ENCODE results near the gene CRISPLD2.

Gene CRISPLD2

GRCh38 chr16:84941921-84942320 lies 122.1 kb downstream of the CRISPLD2 start:
- Histone ChIP-seq H3K27me3 (replicated peaks; ENCODE audit: insufficient read depth, low read length) (peaks cover 44% of the 10 kb centered on the region), H3K9me2 (replicated peaks; ENCODE audit: insufficient read depth, low read length) (no peaks in the 10 kb centered on the region), H3K36me3 (replicated peaks; ENCODE audit: insufficient read depth, low read length) (no peaks in the 10 kb centered on the region), H3K4me1 (ENCODE audit: low read length) (no peaks in the 10 kb centered on the region), H3K9ac (ENCODE audit: low read length) (no peak overlapping the region), H2AFZ (ENCODE audit: low read length) (no peak overlapping the region), H3K27ac (ENCODE audit: low read length) (no peak overlapping the region), H3K79me2 (ENCODE audit: low read length) (no peaks in the 10 kb centered on the region), H3K4me3 (ENCODE audit: low read length) (no peak overlapping the region), H4K20me1 (ENCODE audit: insufficient read depth, low read length) (no peaks in the 10 kb centered on the region), H3F3A (ENCODE audit: insufficient read depth, low read length) (no peaks in the 10 kb centered on the region), H3K4me2 (ENCODE audit: low read depth, low read length) (no peak overlapping the region), H3K9me3 (replicated peaks; ENCODE audit: insufficient read depth, low read length) (no peaks in the 10 kb centered on the region)
- TF ChIP-seq EZH2phosphoT487 (IDR thresholded peaks at IDR 0.05; ENCODE audit: low read length) = no peak
- no peak for TF ChIP-seq CTCF (IDR thresholded peaks at IDR 0.05; ENCODE audit: low read length)
- no peak for TF ChIP-seq EZH2 (optimal IDR thresholded peaks at IDR 0.05; ENCODE audit: low read depth, low read length)
- no peak for DNase-seq

DNA sequence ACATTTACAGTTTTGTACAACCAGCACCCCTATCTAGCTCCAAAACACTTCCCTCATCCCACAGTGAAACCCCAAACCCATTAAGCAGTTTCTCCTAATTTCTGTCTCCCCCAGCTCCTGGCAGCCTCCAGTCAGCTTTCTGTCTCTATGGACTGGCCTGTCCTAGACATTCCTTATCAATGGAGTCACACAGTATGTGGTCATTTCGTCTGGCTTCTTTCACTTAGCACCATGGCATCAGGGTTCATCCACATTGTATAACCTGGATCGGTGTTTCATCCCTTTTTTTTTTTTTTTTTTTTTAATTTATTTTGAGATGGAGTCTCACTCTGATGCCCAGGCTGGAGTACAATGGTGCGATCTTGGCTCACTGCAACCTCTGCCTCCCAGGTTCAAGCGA lies 123.0 kb downstream of the CRISPLD2 start:
- Histone ChIP-seq H3K27ac (ENCODE audit: low read length) (no peak overlapping the region), H3K4me3 (ENCODE audit: low read length) (no peak overlapping the region), H3K9me2 (replicated peaks; ENCODE audit: insufficient read depth, low read length) (no peaks in the 10 kb centered on the region), H3K4me2 (ENCODE audit: low read depth, low read length) (no peak overlapping the region), H3K9ac (ENCODE audit: low read length) (no peak overlapping the region), H3K36me3 (replicated peaks; ENCODE audit: insufficient read depth, low read length) (no peaks in the 10 kb centered on the region), H3K79me2 (ENCODE audit: low read length) (no peaks in the 10 kb centered on the region), H3K27me3 (replicated peaks; ENCODE audit: insufficient read depth, low read length) (peaks cover 36% of the 10 kb centered on the region), H3K9me3 (replicated peaks; ENCODE audit: insufficient read depth, low read length) (no peaks in the 10 kb centered on the region), H2AFZ (ENCODE audit: low read length) (no peak overlapping the region), H3F3A (ENCODE audit: insufficient read depth, low read length) (no peaks in the 10 kb centered on the region), H4K20me1 (ENCODE audit: insufficient read depth, low read length) (no peaks in the 10 kb centered on the region), H3K4me1 (ENCODE audit: low read length) (no peaks in the 10 kb centered on the region)
- TF ChIP-seq EZH2 (optimal IDR thresholded peaks at IDR 0.05; ENCODE audit: low read depth, low read length) (no peak), CTCF (IDR thresholded peaks at IDR 0.05; ENCODE audit: low read length) (no peak), EZH2phosphoT487 (IDR thresholded peaks at IDR 0.05; ENCODE audit: low read length) (no peak)
- DNase-seq = no peak

- no peak for DNase-seq
- Histone ChIP-seq H3K9me2 (replicated peaks; ENCODE audit: insufficient read depth, low read length) (no peaks in the 10 kb centered on the region), H3K27me3 (replicated peaks; ENCODE audit: insufficient read depth, low read length) (peaks cover 33% of the 10 kb centered on the region), H2AFZ (ENCODE audit: low read length) (no peak overlapping the region), H3K4me2 (ENCODE audit: low read depth, low read length) (no peak overlapping the region), H3K4me1 (ENCODE audit: low read length) (no peaks in the 10 kb centered on the region), H3K9ac (ENCODE audit: low read length) (no peak overlapping the region), H4K20me1 (ENCODE audit: insufficient read depth, low read length) (no peaks in the 10 kb centered on the region), H3F3A (ENCODE audit: insufficient read depth, low read length) (no peaks in the 10 kb centered on the region), H3K79me2 (ENCODE audit: low read length) (no peaks in the 10 kb centered on the region), H3K9me3 (replicated peaks; ENCODE audit: insufficient read depth, low read length) (no peaks in the 10 kb centered on the region), H3K4me3 (ENCODE audit: low read length) (no peak overlapping the region), H3K36me3 (replicated peaks; ENCODE audit: insufficient read depth, low read length) (no peaks in the 10 kb centered on the region), H3K27ac (ENCODE audit: low read length) (no peak overlapping the region)
- TF ChIP-seq CTCF (IDR thresholded peaks at IDR 0.05; ENCODE audit: low read length) (no peak), EZH2phosphoT487 (IDR thresholded peaks at IDR 0.05; ENCODE audit: low read length) (no peak), EZH2 (optimal IDR thresholded peaks at IDR 0.05; ENCODE audit: low read depth, low read length) (no peak)
Observed at GRCh38 chr16:84943620-84944019, 123.8 kb downstream of the CRISPLD2 start.
